HG03135 (cell line): Measurements from ENCODE around the gene NPC1.
"Not testable (repeated sequence)": the region's sequence is repeated elsewhere in the genome, so short reads cannot be mapped to it uniquely, and the experiment has no call there.

Source experiments
- ATAC-seq: cut with Tn5 transposase; IDR thresholded peaks from one replicate; pipeline ENCODE4 v1.9.1; 2021; ENCODE audit warnings: mild to moderate bottlenecking, moderate library complexity; ENCODE audit not compliant: unreplicated experiment

The NPC1 gene

GRCh38 chr18:23526501-23527063 is 59.7 kb downstream of the NPC1 start:
- no peak for ATAC-seq

- ATAC-seq: no peak
Measured at GRCh38 chr18:23524213-23524707, 62.0 kb downstream of the NPC1 start.

- ATAC-seq: no peak
Measured at GRCh38 chr18:23523429-23524212, 62.7 kb downstream of the NPC1 start.

GRCh38 chr18:23521907-23522306 is 64.4 kb downstream of the NPC1 start:
- ATAC-seq: no peak

- no peak for ATAC-seq
Measured at GRCh38 chr18:23521271-23521670, 65.0 kb downstream of the NPC1 start.

- no peak for ATAC-seq
Measured at GRCh38 chr18:23519734-23520133, 66.6 kb downstream of the NPC1 start.

GRCh38 chr18:23515911-23516546 is 70.3 kb downstream of the NPC1 start:
- ATAC-seq: no peak

- no peak for ATAC-seq
Measured at GRCh38 chr18:23512641-23513040, 73.7 kb downstream of the NPC1 start.

- not testable (repeated sequence) for ATAC-seq
Measured at GRCh38 chr18:23512216-23512615, 74.1 kb downstream of the NPC1 start.

GRCh38 chr18:23510923-23511322 is 75.4 kb downstream of the NPC1 start:
- ATAC-seq: not testable (repeated sequence)

- ATAC-seq: no peak
Measured at GRCh38 chr18:23506393-23506792, 79.9 kb downstream of the NPC1 start.

GRCh38 chr18:23504720-23505119 is 81.6 kb downstream of the NPC1 start:
- ATAC-seq: peak; percentile 54

- ATAC-seq: no peak
Measured at GRCh38 chr18:23503963-23504344, 82.4 kb downstream of the NPC1 start.

- peak; percentile 74 for ATAC-seq
Measured at GRCh38 chr18:23503038-23503962, 83.0 kb downstream of the NPC1 start, which contains the start of gene RMC1. TSS of gene RMC1 (plus strand) at chr18:23503511. CDS start at chr18:23503619, 108 bp downstream.

GRCh38 chr18:23502516-23503037 is 83.7 kb downstream of the NPC1 start:
- ATAC-seq: no peak

GRCh38 chr18:23501626-23502025 is 84.7 kb downstream of the NPC1 start:
- no peak for ATAC-seq

- no peak for ATAC-seq
Measured at GRCh38 chr18:23499291-23499781, 87.0 kb downstream of the NPC1 start.

GRCh38 chr18:23498877-23499276 is 87.4 kb downstream of the NPC1 start:
- ATAC-seq: peak; percentile 29

- no peak for ATAC-seq
Measured at GRCh38 chr18:23498117-23498516, 88.2 kb downstream of the NPC1 start.

GRCh38 chr18:23495723-23496440 is 90.4 kb downstream of the NPC1 start:
- no peak for ATAC-seq
